Measurements from ENCODE around the gene SHF. TPM values are rescaled to one million over a fixed set of nuclear protein-coding genes. Genes with fewer than 3 reads are reported as not detected.

Gene SHF
- total RNA-seq, 1 donor from 2014 or later, result 61.1 TPM

DNA sequence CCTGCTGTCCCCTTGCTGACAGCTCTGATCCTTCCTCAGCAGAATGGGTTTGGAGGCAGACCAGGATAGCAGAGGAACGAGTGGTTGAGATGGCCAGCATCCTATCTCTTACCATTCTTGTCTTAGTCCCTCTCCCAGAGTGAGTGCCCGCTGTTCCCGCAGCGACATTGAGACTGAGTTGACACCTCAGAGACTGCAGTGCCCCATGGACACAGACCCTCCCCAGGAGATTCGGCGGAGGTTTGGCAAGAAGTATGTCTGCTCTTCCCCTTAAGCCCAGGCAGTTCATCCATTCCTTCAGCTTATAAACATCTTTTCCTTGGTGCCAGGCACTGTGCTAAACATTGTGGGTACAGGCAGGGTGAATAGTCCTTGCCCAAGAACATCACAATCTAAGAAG lies 36.8 kb downstream of the SHF start:
- DNase-seq (ENCODE audit: low spot score, unreplicated experiment), result no peak
- peaks cover 14% of the 10 kb centered on the region for H3K27me3 Mint-ChIP-seq
- H3K9me3 Mint-ChIP-seq (ENCODE audit: low read depth), result no peaks in the 10 kb centered on the region
- TF ChIP-seq, protein P1, sequence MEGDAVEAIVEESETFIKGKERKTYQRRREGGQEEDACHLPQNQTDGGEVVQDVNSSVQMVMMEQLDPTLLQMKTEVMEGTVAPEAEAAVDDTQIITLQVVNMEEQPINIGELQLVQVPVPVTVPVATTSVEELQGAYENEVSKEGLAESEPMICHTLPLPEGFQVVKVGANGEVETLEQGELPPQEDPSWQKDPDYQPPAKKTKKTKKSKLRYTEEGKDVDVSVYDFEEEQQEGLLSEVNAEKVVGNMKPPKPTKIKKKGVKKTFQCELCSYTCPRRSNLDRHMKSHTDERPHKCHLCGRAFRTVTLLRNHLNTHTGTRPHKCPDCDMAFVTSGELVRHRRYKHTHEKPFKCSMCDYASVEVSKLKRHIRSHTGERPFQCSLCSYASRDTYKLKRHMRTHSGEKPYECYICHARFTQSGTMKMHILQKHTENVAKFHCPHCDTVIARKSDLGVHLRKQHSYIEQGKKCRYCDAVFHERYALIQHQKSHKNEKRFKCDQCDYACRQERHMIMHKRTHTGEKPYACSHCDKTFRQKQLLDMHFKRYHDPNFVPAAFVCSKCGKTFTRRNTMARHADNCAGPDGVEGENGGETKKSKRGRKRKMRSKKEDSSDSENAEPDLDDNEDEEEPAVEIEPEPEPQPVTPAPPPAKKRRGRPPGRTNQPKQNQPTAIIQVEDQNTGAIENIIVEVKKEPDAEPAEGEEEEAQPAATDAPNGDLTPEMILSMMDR (IDR thresholded peaks at IDR 0.05; ENCODE audit: unreplicated experiment), result no peak
- H3K36me3 Mint-ChIP-seq (ENCODE audit: insufficient read depth), result peaks cover 7% of the 10 kb centered on the region
- no peak overlapping the region for H3K27ac Mint-ChIP-seq
- H3K4me1 Mint-ChIP-seq (ENCODE audit: low read depth), result peaks cover 3% of the 10 kb centered on the region
- H3K4me3 Mint-ChIP-seq (ENCODE audit: low read depth), result no peak overlapping the region

DNA sequence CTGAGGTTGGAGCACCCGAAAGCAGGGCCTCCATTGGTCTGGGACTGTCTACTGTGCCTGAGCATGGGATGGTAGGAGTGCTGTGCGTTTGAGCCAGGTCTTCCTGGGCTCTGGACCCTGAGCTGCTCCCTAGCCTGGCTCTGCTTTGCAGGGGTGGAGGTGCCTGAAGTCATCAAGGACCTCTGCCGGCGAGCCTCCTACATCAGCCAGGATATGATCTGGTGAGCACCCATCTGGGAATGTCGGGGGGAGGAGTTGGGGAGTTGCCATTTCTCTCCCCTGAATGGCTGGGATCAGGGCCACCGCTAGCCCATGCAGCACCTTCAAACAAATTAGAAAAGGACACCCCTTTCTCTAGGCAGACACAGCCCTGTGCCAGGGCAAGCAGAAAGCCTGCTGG lies 37.3 kb downstream of the SHF start:
- TF ChIP-seq, protein P1 (IDR thresholded peaks at IDR 0.05; ENCODE audit: unreplicated experiment), result no peak
- Mint-ChIP-seq H3K36me3 (ENCODE audit: insufficient read depth) (peaks cover 7% of the 10 kb centered on the region), H3K4me3 (ENCODE audit: low read depth) (no peak overlapping the region), H3K27ac (no peak overlapping the region), H3K4me1 (ENCODE audit: low read depth) (peaks cover 3% of the 10 kb centered on the region), H3K27me3 (peaks cover 16% of the 10 kb centered on the region), H3K9me3 (ENCODE audit: low read depth) (no peaks in the 10 kb centered on the region)
- no peak for DNase-seq (ENCODE audit: low spot score, unreplicated experiment)

DNA sequence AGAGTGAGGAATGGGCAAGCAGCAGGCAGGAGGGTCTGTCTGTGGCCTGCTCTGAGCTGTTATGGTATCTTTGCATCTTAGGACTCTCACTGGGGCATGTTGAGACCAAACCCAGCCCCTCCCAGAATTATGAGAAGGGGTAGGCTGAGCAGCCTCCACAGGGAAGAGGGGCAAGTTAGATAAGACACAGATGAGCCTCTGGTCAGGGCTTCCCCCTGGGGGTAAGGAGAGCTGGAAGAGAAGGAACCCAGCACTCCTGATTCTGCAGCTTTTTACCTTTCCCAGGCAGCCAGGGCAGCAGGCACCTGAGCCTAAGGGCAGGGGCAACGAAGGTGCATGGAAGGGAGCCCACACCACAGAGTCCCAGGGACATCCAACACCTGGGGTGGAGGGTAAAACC lies 38.7 kb downstream of the SHF start:
- no peak overlapping the region for H3K27ac Mint-ChIP-seq
- H3K9me3 Mint-ChIP-seq (ENCODE audit: low read depth), result no peaks in the 10 kb centered on the region
- H3K27me3 Mint-ChIP-seq, result peaks cover 26% of the 10 kb centered on the region
- H3K4me1 Mint-ChIP-seq (ENCODE audit: low read depth), result peaks cover 3% of the 10 kb centered on the region
- H3K36me3 Mint-ChIP-seq (ENCODE audit: insufficient read depth), result peaks cover 7% of the 10 kb centered on the region
- DNase-seq (ENCODE audit: low spot score, unreplicated experiment), result no peak
- no peak overlapping the region for H3K4me3 Mint-ChIP-seq (ENCODE audit: low read depth)
- TF ChIP-seq, protein P1 (IDR thresholded peaks at IDR 0.05; ENCODE audit: unreplicated experiment), result no peak

DNA sequence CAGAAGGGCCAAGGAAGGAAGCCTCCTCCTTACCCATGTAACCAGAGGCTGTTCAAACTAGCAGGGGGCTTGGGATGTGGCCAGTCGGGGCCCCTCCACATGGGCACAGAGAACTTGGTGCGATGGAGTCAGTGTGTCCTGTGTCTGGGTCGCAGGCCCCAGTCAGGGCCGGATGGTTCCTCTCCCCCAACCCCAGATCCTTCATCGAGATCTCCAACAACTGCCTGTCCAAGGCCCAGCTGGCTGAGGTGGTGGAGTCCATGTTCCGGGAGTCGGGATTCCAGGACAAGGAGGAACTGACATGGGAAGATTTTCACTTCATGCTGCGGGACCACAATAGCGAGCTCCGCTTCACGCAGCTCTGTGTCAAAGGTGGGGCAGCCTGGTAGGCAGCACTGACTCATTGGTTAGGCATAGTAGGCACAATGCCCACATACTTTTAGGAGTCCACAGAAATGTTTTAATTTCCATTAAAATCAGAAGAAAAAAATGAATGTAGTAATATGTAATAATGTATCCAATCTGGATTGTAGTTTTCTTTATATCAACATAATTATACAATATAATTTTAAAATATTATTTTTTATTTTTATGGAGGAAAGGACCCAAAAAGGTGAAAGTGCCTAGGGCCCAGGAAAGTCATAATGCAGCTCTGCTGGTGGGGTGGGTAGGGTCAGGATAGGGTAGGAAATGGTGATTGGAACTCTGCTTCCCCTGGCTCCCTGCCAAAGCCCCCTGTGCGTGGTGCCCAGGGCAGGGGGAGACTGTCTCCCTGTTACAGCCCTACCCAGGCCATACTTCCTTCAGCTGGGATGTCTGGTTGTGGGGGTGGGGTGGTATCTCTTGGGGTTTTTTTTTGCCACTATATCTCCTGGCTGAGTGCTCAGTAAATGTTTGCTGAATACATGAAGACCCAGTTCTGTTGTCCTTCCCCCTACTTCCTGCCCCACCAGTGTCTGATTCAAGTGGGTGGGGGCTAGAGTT lies 39.4 kb downstream of the SHF start:
- H3K36me3 Mint-ChIP-seq (ENCODE audit: insufficient read depth), result peaks cover 7% of the 10 kb centered on the region
- H3K9me3 Mint-ChIP-seq (ENCODE audit: low read depth), result no peaks in the 10 kb centered on the region
- H3K27ac Mint-ChIP-seq, result peak overlapping the region; percentile 67
- no peak overlapping the region for H3K4me3 Mint-ChIP-seq (ENCODE audit: low read depth)
- peaks cover 3% of the 10 kb centered on the region for H3K4me1 Mint-ChIP-seq (ENCODE audit: low read depth)
- TF ChIP-seq, protein P1 (IDR thresholded peaks at IDR 0.05; ENCODE audit: unreplicated experiment), result no peak
- peaks cover 28% of the 10 kb centered on the region for H3K27me3 Mint-ChIP-seq
- no peak for DNase-seq (ENCODE audit: low spot score, unreplicated experiment)

DNA sequence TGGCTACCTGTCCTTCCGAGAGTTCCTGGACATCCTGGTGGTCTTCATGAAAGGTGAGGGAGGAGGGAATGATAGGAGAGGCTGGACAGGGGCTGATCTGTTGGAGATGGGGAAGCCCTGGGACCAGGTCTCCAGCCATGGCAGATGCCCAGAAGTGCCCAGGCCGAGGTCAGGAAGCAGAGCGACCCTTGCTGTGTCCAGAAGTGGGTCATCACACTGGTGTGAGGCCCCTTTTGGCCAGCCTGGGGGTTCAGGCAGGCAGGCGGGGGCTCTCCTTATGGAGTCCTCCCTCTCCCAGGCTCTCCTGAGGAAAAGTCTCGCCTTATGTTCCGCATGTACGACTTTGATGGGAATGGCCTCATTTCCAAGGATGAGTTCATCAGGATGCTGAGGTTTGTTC lies 40.2 kb downstream of the SHF start:
- TF ChIP-seq, protein P1 (IDR thresholded peaks at IDR 0.05; ENCODE audit: unreplicated experiment), result no peak
- H3K27ac Mint-ChIP-seq, result peak overlapping the region; percentile 67
- H3K27me3 Mint-ChIP-seq, result peaks cover 28% of the 10 kb centered on the region
- peaks cover 6% of the 10 kb centered on the region for H3K36me3 Mint-ChIP-seq (ENCODE audit: insufficient read depth)
- H3K4me3 Mint-ChIP-seq (ENCODE audit: low read depth), result no peak overlapping the region
- DNase-seq (ENCODE audit: low spot score, unreplicated experiment), result no peak
- no peaks in the 10 kb centered on the region for H3K9me3 Mint-ChIP-seq (ENCODE audit: low read depth)
- peaks cover 3% of the 10 kb centered on the region for H3K4me1 Mint-ChIP-seq (ENCODE audit: low read depth)
